ENCODE results near the gene NINJ1. TPM values are rescaled to one million over a fixed set of nuclear protein-coding genes. Genes with fewer than 3 reads are reported as not detected.

NINJ1 gene
- total RNA-seq, 1 donor from 2014 or later: 29.4 TPM

DNA sequence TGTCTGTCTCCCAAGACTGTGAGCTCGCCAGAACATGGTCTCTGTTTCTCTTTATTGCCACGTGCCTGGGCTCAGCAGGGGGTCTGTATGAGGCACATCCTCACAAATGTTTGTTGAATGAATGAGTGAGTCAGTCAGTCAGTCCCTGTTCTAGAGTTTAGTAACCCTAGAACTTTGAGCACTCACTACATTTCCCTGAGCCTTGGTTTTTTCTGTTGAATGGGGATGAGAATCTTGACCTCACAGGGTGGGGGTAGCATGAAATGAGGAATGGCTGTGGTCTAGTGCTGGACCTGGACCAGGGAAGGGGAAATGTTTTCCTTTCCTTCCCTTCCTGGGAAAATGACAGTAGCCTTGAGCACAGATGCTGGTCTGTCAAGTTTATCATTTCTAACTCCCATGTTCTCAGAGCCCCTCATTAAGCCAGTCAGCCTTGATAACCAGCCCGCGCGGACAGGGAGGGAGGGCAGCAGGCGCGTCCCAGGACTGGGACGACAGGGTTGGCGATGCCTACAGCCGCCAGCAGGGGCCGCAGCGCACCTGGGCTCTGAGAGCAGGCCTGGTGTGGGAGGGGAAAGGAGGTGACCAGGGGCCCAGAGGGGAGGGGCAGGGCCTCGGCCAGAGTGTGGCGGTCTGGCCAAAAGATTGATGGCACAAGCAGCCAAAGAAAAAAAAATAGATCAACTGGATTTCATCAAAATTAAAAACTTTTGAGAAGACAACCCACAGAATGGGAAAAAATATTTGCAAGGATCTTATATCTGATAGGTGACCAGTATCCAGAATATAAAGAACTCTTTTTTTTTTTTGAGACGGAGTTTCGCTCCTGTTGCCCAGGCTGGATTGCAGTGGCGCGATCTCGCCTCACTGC lies 25.8 kb upstream of the NINJ1 start:
- H3K27ac Mint-ChIP-seq (ENCODE audit: unreplicated experiment): no peak overlapping the region
- H3K4me3 Mint-ChIP-seq (ENCODE audit: unreplicated experiment): no peak overlapping the region
- H3K4me1 Mint-ChIP-seq (ENCODE audit: low read depth, unreplicated experiment): peaks cover 4% of the 10 kb centered on the region
- H3K9me3 Mint-ChIP-seq (ENCODE audit: unreplicated experiment): no peaks in the 10 kb centered on the region
- H3K36me3 Mint-ChIP-seq (ENCODE audit: unreplicated experiment): no peaks in the 10 kb centered on the region
- TF ChIP-seq, protein P1, sequence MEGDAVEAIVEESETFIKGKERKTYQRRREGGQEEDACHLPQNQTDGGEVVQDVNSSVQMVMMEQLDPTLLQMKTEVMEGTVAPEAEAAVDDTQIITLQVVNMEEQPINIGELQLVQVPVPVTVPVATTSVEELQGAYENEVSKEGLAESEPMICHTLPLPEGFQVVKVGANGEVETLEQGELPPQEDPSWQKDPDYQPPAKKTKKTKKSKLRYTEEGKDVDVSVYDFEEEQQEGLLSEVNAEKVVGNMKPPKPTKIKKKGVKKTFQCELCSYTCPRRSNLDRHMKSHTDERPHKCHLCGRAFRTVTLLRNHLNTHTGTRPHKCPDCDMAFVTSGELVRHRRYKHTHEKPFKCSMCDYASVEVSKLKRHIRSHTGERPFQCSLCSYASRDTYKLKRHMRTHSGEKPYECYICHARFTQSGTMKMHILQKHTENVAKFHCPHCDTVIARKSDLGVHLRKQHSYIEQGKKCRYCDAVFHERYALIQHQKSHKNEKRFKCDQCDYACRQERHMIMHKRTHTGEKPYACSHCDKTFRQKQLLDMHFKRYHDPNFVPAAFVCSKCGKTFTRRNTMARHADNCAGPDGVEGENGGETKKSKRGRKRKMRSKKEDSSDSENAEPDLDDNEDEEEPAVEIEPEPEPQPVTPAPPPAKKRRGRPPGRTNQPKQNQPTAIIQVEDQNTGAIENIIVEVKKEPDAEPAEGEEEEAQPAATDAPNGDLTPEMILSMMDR (IDR thresholded peaks at IDR 0.05; ENCODE audit: partially characterized antibody, unreplicated experiment): peak; percentile 86
- DNase-seq: peak; percentile 95
- H3K27me3 Mint-ChIP-seq (ENCODE audit: unreplicated experiment): no peaks in the 10 kb centered on the region

DNA sequence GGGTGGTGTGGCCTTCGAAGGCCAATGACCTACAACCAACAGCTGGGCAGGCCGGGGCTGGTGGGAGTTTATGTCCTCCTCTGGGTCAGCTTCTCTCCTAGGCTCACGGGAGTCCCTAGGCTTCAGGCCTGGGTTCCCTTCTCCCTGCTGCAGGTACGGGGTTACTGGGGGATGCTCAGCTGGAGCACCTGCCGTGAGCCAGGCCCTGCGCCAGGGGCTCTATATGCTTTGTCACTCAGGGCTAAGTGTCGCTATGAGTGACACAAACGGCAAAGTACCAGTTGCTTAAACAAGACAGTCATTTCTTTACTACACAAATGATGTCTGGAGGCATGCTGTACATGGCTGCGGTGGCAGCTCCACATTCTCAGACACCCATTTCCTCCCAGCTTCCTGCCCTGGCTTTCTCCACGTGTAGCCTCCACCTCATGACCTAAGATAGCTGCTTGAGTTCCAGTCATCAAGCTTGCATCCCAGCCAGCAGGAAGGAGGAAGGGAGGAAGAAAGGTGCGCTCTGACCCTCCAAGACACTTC lies 22.5 kb upstream of the NINJ1 start:
- Mint-ChIP-seq H3K4me3 (ENCODE audit: unreplicated experiment) (no peak overlapping the region), H3K36me3 (ENCODE audit: unreplicated experiment) (no peaks in the 10 kb centered on the region), H3K27me3 (ENCODE audit: unreplicated experiment) (no peaks in the 10 kb centered on the region), H3K27ac (ENCODE audit: unreplicated experiment) (no peak overlapping the region), H3K9me3 (ENCODE audit: unreplicated experiment) (no peaks in the 10 kb centered on the region), H3K4me1 (ENCODE audit: low read depth, unreplicated experiment) (peaks cover 4% of the 10 kb centered on the region)
- no peak for DNase-seq
- TF ChIP-seq, protein P1 (IDR thresholded peaks at IDR 0.05; ENCODE audit: partially characterized antibody, unreplicated experiment): no peak

DNA sequence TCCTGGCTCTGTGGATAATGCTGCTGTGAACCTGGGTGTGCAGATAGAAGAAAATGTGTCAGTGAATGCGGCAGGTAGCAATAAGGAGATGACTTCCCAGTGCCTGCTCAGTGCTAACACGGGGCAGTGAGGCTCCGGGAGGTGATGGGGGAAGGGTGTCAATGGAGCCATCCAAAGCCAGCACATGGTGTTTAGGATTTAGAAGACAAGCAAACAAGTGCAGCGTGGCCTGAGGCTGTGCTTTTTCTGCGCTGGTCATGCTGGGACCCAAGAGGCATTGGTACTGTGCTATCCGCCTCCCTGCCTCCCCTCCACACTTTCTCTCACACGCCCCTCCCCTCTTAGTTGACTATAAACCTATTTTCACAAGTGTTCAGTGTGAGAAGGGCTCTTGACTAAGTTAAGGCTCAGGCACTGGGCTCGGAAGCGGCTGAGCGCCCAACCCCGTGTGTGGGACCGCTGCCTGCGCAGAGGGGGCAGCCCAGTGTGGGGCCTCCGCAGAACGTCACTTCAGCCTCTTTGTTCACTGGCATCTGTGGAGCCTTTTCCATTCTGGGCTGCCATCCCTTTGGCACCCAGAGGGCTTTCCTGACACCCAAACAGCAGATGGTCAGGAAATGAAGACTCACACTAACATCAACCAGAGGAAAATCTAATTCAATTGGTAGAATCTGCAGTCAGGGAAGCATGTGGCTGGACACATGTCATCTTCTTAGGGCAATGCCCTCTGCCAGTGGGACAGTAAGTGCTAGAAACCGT lies 21.8 kb upstream of the NINJ1 start:
- DNase-seq: no peak
- TF ChIP-seq, protein P1 (IDR thresholded peaks at IDR 0.05; ENCODE audit: partially characterized antibody, unreplicated experiment): no peak
- Mint-ChIP-seq H3K27ac (ENCODE audit: unreplicated experiment) (no peak overlapping the region), H3K4me3 (ENCODE audit: unreplicated experiment) (no peak overlapping the region), H3K4me1 (ENCODE audit: low read depth, unreplicated experiment) (peaks cover 4% of the 10 kb centered on the region), H3K27me3 (ENCODE audit: unreplicated experiment) (no peaks in the 10 kb centered on the region), H3K36me3 (ENCODE audit: unreplicated experiment) (no peaks in the 10 kb centered on the region), H3K9me3 (ENCODE audit: unreplicated experiment) (no peaks in the 10 kb centered on the region)

DNA sequence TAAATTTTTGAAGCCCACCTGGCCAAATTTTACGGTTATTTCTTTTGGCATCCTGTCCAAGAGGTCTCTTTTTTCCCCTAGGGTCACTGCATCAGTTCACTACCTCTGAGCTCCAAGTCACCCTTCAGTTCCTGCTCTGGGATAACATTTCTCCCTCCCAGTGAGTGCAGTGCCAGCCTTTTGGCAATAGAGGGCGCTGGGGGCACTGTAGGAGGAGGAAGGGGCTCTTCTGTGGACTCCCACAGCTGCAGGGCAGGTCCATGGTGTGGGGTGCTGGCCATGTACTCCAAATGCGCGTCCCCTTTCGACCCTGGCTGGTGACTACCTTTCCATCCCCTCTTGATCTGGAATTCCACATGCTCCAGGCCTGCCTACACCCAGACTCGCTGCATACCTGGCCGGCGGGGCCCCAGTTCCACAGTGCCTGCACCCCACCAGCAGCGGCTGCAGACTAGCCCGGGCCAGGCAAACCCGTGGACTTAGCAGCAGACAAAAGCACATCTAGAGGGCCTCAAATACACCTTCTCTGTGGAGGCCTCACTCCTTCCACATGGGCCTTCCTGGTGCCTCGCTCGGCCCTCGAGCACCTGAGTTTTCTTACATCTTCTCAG lies 20.3 kb upstream of the NINJ1 start:
- DNase-seq: peak; percentile 77
- H3K4me3 Mint-ChIP-seq (ENCODE audit: unreplicated experiment): no peak overlapping the region
- TF ChIP-seq, protein P1 (IDR thresholded peaks at IDR 0.05; ENCODE audit: partially characterized antibody, unreplicated experiment): peak; percentile 78
- H3K4me1 Mint-ChIP-seq (ENCODE audit: low read depth, unreplicated experiment): peaks cover 4% of the 10 kb centered on the region
- H3K9me3 Mint-ChIP-seq (ENCODE audit: unreplicated experiment): no peaks in the 10 kb centered on the region
- no peak overlapping the region for H3K27ac Mint-ChIP-seq (ENCODE audit: unreplicated experiment)
- no peaks in the 10 kb centered on the region for H3K36me3 Mint-ChIP-seq (ENCODE audit: unreplicated experiment)
- no peaks in the 10 kb centered on the region for H3K27me3 Mint-ChIP-seq (ENCODE audit: unreplicated experiment)
